Activated CD8-positive, alpha-beta T cell treated with anti-CD3 and anti-CD28 coated beads for 36 hours (primary cell): Measurements from ENCODE around the gene GABRR3. TPM values are rescaled to one million over a fixed set of nuclear protein-coding genes. Genes with fewer than 3 reads are reported as not detected.
A peak's percentile ranks its signal among the peaks of the same experiment; 100 is the strongest.

Experiments
- ATAC-seq: fragments of 200-7000 bp; cut with Tn5 transposase; one replicate; pipeline ENCODE4 v1.10.0; 2021; ENCODE audit warnings: mild to moderate bottlenecking, moderate library complexity
- CTCF ChIA-PET: fragments of 350-600 bp; sonication (Branson Sonifier 250); formaldehyde crosslinking; loops from one replicate; lab custom pipeline; 2021; ENCODE audit warnings: antibody characterized with exemption; lab: Charles Lee
- POLR2A ChIA-PET: fragments of 350-600 bp; sonication (Branson Sonifier 250); formaldehyde crosslinking; loops from one replicate; lab custom pipeline; 2021; ENCODE audit warnings: antibody characterized with exemption; lab: Charles Lee
- DNase-seq: peaks from one replicate; pipeline ENCODE4 v3.0.0-alpha.2; 2020
- H3K27ac Mint-ChIP-seq: one replicate; pipeline ENCODE4 v1.8.0; 2021; ENCODE audit warnings: mild to moderate bottlenecking, mixed read lengths
- H3K27me3 Mint-ChIP-seq: one replicate; pipeline ENCODE4 v1.8.0; 2021; ENCODE audit warnings: mixed read lengths
- H3K36me3 Mint-ChIP-seq: one replicate; pipeline ENCODE4 v1.8.0; 2021; ENCODE audit warnings: low read depth, mixed read lengths
- H3K4me1 Mint-ChIP-seq: one replicate; pipeline ENCODE4 v1.8.0; 2021; ENCODE audit warnings: low read depth, mixed read lengths
- H3K4me3 Mint-ChIP-seq: one replicate; pipeline ENCODE4 v1.8.0; 2021; ENCODE audit warnings: mild to moderate bottlenecking, moderate library complexity, mixed read lengths
- H3K9me3 Mint-ChIP-seq: one replicate; pipeline ENCODE4 v1.8.0; 2021; ENCODE audit warnings: mixed read lengths
- CTCF ChIP-seq: fragments of 200-600 bp; IDR thresholded peaks from one replicate; pipeline ENCODE4 v1.8.0; 2022; ENCODE audit warnings: antibody characterized with exemption, mild to moderate bottlenecking
- intact Hi-C: fragments of 100-400 bp; cut with micrococcal nuclease; formaldehyde crosslinking; loops from one replicate; pipeline ENCODE4 v1.10.0; 2022
- total RNA-seq, 2 experiments: library from RNA; stranded (reverse); gene quantifications; one replicate each; pipeline ENCODE4 v1.2.3, GENCODE V29; 2021

Gene GABRR3
- total RNA-seq, 2 experiments from 2014 or later: not detected

- ChIA-PET CTCF (interaction anchor here (1.1 to 5.8 kb wide), 4 partner anchors 10 to 54 kb away, joined by 3 to 44 read pairs (median 5); no protein-coding TSS in a partner anchor), POLR2A (interaction anchor here (1.2 to 1.4 kb wide), 2 partner anchors 17 to 146 kb away, joined by 4 to 5 read pairs; partner anchors contain the start of gene CRYBG3)
- peaks cover 68% of the 10 kb centered on the region for H3K4me1 Mint-ChIP-seq
- H3K4me3 Mint-ChIP-seq: no peak overlapping the region
- ATAC-seq (no peak), DNase-seq (no peak)
- intact Hi-C loops: no loop called here
- H3K27ac Mint-ChIP-seq: no peak overlapping the region
- no peaks in the 10 kb centered on the region for H3K27me3 Mint-ChIP-seq
- peaks cover 44% of the 10 kb centered on the region for H3K36me3 Mint-ChIP-seq
- TF ChIP-seq CTCF: no peak
- H3K9me3 Mint-ChIP-seq: no peaks in the 10 kb centered on the region
Measured at GRCh38 chr3:97967966-97968365, 67.1 kb downstream of the GABRR3 start.

DNA sequence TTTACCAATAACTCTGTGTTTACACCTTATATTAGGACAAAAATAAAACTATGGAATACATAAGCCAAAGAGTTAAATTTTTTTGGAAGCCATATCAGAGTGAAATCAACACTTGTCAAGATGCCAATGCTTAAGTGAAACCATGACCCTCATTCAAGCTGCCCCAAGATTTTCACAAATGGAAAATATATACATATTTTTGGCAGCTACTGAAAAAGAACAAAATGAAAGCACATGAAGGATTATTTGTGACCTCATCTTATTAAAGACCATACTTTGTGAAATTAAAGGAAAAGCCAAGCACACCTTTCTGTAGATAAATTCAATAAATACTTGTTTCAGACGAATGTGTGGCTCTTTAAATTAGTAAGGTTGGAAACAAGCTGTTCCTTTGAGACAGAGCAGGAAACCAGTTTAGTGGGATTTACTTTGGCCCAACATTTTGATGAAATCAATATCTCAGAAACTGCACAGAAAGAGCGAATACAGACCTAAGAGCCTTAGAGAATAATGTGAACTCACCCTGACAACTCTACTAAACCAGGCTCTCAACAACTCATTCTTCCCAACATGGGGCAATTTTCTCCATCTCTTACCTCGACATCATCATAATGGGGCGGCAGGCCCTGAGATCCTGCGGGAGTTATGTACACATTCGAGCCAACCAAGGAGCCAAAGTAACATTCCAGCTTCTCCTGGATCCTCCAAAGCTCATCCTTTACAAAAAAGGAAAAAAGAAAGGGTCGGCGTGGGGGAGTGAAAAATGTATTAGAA is 73.9 kb downstream of the GABRR3 start:
- POLR2A ChIA-PET: no interaction called here
- Mint-ChIP-seq H3K27ac (peak overlapping the region; percentile 19), H3K9me3 (no peaks in the 10 kb centered on the region), H3K27me3 (no peaks in the 10 kb centered on the region), H3K36me3 (peaks cover 54% of the 10 kb centered on the region), H3K4me3 (no peak overlapping the region), H3K4me1 (peaks cover 29% of the 10 kb centered on the region)
- DNase-seq: no peak
- ATAC-seq: no peak
- intact Hi-C loops: no loop called here
- no peak for TF ChIP-seq CTCF
- CTCF ChIA-PET: interaction anchor here (0.9 to 1.4 kb wide), 3 partner anchors 10 to 169 kb away, joined by 3 to 5 read pairs (median 3); no protein-coding TSS in a partner anchor

DNA sequence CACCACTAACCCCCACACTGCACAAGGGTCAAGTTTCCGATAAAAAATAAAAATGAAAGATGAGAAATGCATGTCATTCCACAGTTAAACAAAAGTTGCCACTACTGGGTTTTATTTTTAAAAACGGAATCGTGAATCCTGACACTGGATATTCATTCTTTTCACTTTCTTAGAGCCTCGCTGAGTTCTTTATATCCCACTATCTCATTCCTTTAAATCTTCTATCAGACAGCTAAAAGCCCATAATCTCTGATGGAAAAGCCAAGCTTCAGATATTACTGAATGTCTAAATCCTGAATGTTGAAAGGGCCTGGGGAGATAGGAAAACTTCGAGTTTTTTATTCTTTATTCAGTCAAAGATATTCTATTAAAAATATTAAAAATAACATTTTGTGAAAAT is 74.6 kb downstream of the GABRR3 start:
- intact Hi-C loops: no loop called here
- CTCF ChIA-PET: interaction anchor here (0.9 to 1.4 kb wide), 3 partner anchors 10 to 168 kb away, joined by 3 to 5 read pairs (median 3); no protein-coding TSS in a partner anchor
- DNase-seq (no peak), ATAC-seq (no peak)
- Mint-ChIP-seq H3K36me3 (peaks cover 50% of the 10 kb centered on the region), H3K4me1 (peaks cover 25% of the 10 kb centered on the region), H3K4me3 (no peak overlapping the region), H3K27me3 (no peaks in the 10 kb centered on the region), H3K27ac (no peak overlapping the region), H3K9me3 (no peaks in the 10 kb centered on the region)
- TF ChIP-seq CTCF: no peak
- POLR2A ChIA-PET: no interaction called here

DNA sequence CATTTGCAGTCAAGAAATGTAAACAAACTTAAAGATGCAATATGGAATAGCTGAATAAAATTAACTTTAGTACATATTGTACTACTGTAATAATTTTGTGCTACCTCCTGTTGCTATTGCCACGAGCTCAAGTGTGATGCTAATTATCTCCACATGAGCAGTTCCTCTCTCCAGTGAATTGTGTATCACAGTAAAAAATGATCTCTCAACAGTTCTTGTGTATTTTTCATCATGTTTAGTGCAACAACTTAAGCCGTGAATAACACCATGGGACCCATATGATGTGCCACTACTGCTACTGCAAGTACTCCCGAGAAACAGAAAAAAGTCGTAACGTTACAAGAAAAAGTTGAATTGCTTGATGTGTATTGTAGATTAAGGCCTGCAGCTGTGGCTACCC is 75.2 kb downstream of the GABRR3 start:
- H3K9me3 Mint-ChIP-seq: no peaks in the 10 kb centered on the region
- no peaks in the 10 kb centered on the region for H3K27me3 Mint-ChIP-seq
- H3K27ac Mint-ChIP-seq: no peak overlapping the region
- CTCF ChIA-PET: interaction anchor here (1.3 to 1.4 kb wide), 2 partner anchors 9 to 63 kb away, joined by 3 to 5 read pairs; no protein-coding TSS in a partner anchor
- ATAC-seq (no peak), DNase-seq (no peak)
- no peak for TF ChIP-seq CTCF
- H3K36me3 Mint-ChIP-seq: peaks cover 49% of the 10 kb centered on the region
- H3K4me3 Mint-ChIP-seq: no peak overlapping the region
- peaks cover 21% of the 10 kb centered on the region for H3K4me1 Mint-ChIP-seq
- intact Hi-C loops: no loop called here
- POLR2A ChIA-PET: no interaction called here

GRCh38 chr3:97958796-97959195 is 76.3 kb downstream of the GABRR3 start:
- Mint-ChIP-seq H3K4me3 (no peak overlapping the region), H3K9me3 (no peaks in the 10 kb centered on the region), H3K36me3 (peaks cover 46% of the 10 kb centered on the region), H3K4me1 (peaks cover 15% of the 10 kb centered on the region), H3K27ac (no peak overlapping the region), H3K27me3 (no peaks in the 10 kb centered on the region)
- intact Hi-C loops: no loop called here
- POLR2A ChIA-PET: no interaction called here
- CTCF ChIA-PET: no interaction called here
- TF ChIP-seq CTCF: no peak
- ATAC-seq (no peak), DNase-seq (no peak)
